ENCODE results near the gene C16orf95.

Gene C16orf95

DNA sequence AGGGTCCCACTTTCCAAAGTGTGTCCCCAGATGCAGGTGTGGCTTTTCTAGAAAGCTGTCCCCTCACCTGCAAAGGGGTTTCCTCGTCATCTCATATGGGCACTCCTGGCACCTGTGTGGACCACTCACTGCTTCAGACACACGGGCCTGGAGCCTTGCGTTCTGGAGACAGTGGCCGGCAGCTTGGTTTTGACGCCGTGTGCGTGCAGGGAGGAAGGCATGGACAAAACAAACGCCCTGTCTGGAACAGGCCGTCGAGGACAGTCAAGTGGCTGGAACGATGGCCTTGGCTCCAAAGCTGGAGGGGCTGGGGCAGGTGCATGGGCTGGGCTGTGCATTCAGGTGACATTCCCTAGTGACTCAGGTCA, 13.0 kb upstream of the C16orf95 start:
- Mint-ChIP-seq H3K36me3 (ENCODE audit: low read depth) (peaks cover 83% of the 10 kb centered on the region), H3K4me1 (ENCODE audit: low read depth) (peaks cover 5% of the 10 kb centered on the region), H3K27me3 (no peaks in the 10 kb centered on the region), H3K27ac (no peak overlapping the region), H3K9me3 (no peaks in the 10 kb centered on the region), H3K4me3 (no peak overlapping the region)
- no peak for DNase-seq

DNA sequence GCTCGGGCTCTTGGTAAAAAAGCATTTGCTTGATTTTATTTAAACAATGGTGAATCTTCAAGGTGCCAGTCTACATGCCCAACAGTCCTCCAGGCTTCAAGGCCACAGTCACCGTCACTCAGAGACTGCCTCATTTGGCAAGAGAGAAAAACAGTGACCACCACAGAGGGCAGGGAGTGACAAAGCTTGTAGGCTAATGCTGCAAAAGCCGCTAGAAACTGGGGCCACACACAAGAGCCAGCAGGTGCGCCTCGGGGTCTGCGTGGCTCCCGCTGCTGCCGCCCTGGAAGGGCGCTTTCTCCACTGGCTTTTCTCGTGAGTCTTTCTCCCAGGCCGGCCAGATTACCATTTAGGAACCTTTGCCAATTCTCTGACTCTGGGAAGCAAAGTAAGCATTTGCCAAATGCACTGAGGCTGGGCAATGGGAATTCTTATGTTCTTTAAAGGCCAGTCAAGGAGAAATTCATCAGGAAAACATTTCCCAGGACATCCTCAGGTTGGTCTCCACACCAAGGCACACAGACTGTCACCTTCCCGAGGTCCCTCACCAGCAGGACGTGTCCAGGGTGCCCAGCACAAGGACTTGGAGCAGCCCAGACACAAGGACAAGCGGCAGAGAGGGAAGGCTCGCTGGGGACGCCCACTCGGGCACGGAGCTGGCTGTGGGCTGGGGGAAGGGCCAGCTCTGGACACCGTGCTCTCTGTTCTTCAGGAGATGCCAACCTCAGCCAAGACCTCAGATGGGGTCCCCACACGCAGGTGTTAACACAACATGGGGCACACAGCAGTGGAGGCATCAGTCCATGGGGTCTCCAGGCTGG, 12.5 kb upstream of the C16orf95 start:
- peaks cover 78% of the 10 kb centered on the region for H3K36me3 Mint-ChIP-seq (ENCODE audit: low read depth)
- no peak overlapping the region for H3K4me3 Mint-ChIP-seq
- peaks cover 5% of the 10 kb centered on the region for H3K4me1 Mint-ChIP-seq (ENCODE audit: low read depth)
- no peaks in the 10 kb centered on the region for H3K9me3 Mint-ChIP-seq
- no peaks in the 10 kb centered on the region for H3K27me3 Mint-ChIP-seq
- no peak overlapping the region for H3K27ac Mint-ChIP-seq
- DNase-seq: no peak

DNA sequence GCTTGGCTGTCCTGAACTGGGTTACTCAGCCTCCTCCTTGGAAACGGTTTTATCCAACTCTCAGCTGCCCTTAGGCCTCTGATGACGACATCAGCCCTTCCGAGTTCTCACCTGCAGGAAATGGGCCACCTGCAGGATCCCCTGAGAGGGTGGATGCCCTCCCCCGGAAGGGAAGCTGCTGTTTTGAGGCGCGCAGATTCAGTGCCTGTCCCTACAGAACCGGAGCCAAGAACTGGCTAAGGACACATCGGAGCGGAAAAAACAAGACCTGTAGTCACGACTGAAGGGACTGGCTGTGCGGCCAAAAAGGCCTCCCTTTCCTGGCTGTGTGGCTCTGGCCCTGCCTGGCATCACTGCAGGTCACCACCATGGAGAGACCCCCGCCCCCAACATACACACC, 11.7 kb upstream of the C16orf95 start:
- H3K27me3 Mint-ChIP-seq: no peaks in the 10 kb centered on the region
- peaks cover 76% of the 10 kb centered on the region for H3K36me3 Mint-ChIP-seq (ENCODE audit: low read depth)
- H3K9me3 Mint-ChIP-seq: no peaks in the 10 kb centered on the region
- no peak overlapping the region for H3K4me3 Mint-ChIP-seq
- H3K4me1 Mint-ChIP-seq (ENCODE audit: low read depth): peaks cover 5% of the 10 kb centered on the region
- H3K27ac Mint-ChIP-seq: no peak overlapping the region
- DNase-seq: no peak

DNA sequence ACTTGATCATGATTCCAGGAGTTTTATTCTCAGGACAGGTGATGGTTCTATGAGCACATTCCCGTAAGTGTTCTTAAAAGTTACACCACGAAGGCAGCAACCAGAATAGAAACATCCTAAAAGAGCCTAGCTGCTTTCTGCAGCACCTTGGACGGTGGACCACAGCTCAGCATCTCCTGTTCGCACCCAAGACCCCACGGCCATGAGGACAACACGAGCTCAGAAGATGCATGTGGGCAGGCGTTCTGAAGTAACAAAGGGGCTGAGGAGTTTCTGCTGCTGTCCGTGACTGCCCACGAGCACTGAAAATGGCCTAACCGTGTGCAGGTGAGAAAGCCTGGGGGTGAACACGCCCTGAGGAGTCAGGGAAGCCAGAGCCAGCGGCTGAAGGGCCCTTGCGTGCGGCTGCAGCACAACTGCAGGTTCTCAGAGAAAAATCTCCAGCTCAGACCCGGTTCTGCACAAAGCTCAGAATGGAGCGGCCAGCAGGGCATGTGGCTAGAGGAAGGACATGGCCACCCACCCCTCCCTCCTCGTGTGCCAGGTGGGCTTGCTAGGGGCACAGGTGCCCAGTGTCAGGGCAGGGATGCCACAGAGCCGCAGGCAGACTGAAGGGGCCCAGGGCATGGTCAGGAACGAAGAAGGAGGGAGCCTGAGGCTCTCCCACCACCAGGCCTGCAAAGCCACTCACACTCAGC, 10.8 kb upstream of the C16orf95 start:
- DNase-seq: no peak
- no peak overlapping the region for H3K4me3 Mint-ChIP-seq
- H3K36me3 Mint-ChIP-seq (ENCODE audit: low read depth): peaks cover 69% of the 10 kb centered on the region
- H3K4me1 Mint-ChIP-seq (ENCODE audit: low read depth): peaks cover 5% of the 10 kb centered on the region
- H3K27ac Mint-ChIP-seq: peak overlapping the region; percentile 40
- H3K27me3 Mint-ChIP-seq: no peaks in the 10 kb centered on the region
- H3K9me3 Mint-ChIP-seq: no peaks in the 10 kb centered on the region

DNA sequence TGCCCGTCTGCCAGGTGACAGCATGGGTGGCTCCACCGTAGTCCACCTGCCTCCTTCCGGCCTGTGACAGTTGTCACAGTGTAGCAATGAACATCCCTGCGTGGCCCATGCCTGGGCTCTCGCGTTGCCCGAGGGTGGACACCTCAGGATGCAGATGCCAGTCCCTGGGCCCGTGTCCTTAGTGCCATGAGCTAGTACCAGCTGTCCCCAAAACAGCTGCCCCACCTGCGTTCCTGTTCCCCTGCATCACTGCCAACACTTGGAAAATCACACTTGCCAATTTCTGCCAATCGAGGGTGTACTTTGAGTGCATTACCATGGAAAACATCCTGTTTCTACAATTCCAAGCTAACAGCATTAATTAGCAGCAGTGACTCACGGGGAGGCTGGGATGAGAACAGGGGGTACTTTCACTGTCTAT, 9.0 kb upstream of the C16orf95 start:
- H3K27ac Mint-ChIP-seq: peak overlapping the region; percentile 53
- H3K4me1 Mint-ChIP-seq (ENCODE audit: low read depth): peaks cover 5% of the 10 kb centered on the region
- H3K4me3 Mint-ChIP-seq: no peak overlapping the region
- no peak for DNase-seq
- H3K9me3 Mint-ChIP-seq: no peaks in the 10 kb centered on the region
- H3K27me3 Mint-ChIP-seq: no peaks in the 10 kb centered on the region
- peaks cover 54% of the 10 kb centered on the region for H3K36me3 Mint-ChIP-seq (ENCODE audit: low read depth)

DNA sequence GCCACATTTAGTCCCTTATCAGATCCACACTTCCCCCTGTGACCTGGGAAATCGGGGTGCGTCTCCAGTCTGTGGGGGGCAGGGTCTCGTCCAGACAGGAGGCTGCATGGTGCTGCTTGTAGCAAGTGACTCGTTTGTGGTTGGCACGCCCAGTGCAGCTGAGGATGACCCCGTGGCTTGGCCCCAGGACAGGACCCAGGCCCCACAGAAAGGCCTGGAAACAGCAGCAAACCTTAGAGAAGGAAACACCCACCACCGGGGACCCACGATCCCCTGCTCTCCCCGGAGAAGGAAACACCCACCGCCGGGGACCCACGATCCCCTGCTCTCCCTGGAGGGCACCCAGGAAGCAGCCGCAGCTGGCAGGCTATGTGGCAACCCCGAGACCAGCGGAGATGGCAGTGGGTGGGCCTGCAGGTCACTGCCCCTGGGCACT, 8.2 kb upstream of the C16orf95 start:
- H3K27me3 Mint-ChIP-seq: no peaks in the 10 kb centered on the region
- no peaks in the 10 kb centered on the region for H3K9me3 Mint-ChIP-seq
- no peak overlapping the region for H3K27ac Mint-ChIP-seq
- DNase-seq: no peak
- peaks cover 47% of the 10 kb centered on the region for H3K36me3 Mint-ChIP-seq (ENCODE audit: low read depth)
- H3K4me3 Mint-ChIP-seq: no peak overlapping the region
- peaks cover 5% of the 10 kb centered on the region for H3K4me1 Mint-ChIP-seq (ENCODE audit: low read depth)

DNA sequence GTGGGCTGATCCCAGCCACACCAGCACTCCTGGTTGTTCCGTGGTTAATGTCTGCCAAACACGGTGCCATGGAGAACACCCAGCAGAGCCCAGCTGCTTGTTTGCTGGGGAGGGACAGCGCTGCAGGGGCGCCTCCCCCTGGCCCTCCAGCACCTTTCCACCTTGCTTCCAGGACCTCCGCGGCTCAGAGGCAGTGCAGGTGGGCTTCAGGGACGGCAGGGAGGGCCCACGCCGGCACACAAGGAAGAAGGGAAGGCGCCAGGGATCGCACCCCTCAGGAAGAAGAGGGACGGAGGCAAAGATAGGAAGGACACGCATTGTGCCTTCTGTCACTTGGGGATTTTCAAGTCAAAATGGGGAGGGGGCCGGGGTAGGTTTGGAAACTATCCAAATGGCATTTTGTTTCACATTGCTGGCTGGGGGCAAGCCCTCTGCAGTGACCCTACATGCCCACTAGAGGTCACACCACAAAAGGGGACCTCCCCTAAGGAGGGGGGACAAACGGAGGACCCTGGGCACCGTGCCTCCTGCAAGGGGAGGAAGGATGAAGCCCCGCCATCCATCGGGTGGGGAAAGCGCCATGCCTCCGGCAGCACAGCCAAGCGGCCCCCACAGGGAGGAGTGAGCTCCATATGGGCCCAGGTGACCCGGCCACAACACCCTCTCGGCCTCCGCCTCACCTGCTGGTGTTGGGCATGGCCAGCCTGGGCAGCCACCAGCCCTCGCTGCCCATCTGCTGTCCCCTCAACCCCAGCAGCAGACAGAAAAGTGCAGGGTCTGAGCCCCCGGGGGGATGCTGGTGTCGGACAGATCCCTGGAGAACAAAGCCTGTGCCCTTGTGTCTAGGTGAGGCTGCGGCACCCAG, 7.5 kb upstream of the C16orf95 start:
- Mint-ChIP-seq H3K9me3 (no peaks in the 10 kb centered on the region), H3K27ac (peak overlapping the region; percentile 44), H3K4me1 (ENCODE audit: low read depth) (peaks cover 5% of the 10 kb centered on the region), H3K4me3 (no peak overlapping the region), H3K36me3 (ENCODE audit: low read depth) (peaks cover 39% of the 10 kb centered on the region), H3K27me3 (no peaks in the 10 kb centered on the region)
- DNase-seq: peak; percentile 58

DNA sequence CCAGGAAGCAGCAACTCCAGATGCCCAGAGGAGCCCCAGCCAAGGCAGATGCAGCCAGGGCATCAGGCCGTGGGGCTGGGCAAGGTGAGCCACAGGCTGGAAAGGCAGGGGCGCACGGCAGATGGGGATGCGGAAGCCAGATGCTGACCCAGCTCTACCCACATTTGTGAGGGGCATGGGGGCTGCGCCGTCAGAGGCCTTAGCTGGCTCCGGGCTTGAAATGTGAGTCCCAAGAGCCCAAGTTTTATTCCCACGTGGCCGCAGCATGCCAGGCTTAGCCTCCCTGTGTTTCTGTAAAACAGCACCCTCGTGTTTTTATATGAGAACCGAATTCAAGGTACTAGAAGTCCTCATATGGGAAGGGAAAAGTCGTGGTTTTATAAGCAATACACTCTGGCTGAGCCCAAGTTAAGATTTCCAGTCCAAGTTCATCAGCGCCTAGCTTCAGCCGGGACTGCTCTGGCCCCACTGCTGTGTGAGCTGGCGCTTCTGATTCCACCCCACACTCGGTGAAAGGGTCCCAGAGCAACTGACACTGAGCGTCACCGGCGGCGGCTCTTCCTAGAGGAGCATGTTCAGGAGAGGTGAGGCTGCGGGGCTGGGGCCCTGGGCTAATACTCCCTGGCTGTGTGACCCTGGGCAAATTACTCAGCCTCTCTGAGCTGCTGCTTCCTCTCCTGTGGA, 6.7 kb upstream of the C16orf95 start:
- H3K36me3 Mint-ChIP-seq (ENCODE audit: low read depth): peaks cover 37% of the 10 kb centered on the region
- H3K27ac Mint-ChIP-seq: no peak overlapping the region
- peaks cover 8% of the 10 kb centered on the region for H3K4me1 Mint-ChIP-seq (ENCODE audit: low read depth)
- H3K27me3 Mint-ChIP-seq: no peaks in the 10 kb centered on the region
- no peaks in the 10 kb centered on the region for H3K9me3 Mint-ChIP-seq
- H3K4me3 Mint-ChIP-seq: no peak overlapping the region
- no peak for DNase-seq

DNA sequence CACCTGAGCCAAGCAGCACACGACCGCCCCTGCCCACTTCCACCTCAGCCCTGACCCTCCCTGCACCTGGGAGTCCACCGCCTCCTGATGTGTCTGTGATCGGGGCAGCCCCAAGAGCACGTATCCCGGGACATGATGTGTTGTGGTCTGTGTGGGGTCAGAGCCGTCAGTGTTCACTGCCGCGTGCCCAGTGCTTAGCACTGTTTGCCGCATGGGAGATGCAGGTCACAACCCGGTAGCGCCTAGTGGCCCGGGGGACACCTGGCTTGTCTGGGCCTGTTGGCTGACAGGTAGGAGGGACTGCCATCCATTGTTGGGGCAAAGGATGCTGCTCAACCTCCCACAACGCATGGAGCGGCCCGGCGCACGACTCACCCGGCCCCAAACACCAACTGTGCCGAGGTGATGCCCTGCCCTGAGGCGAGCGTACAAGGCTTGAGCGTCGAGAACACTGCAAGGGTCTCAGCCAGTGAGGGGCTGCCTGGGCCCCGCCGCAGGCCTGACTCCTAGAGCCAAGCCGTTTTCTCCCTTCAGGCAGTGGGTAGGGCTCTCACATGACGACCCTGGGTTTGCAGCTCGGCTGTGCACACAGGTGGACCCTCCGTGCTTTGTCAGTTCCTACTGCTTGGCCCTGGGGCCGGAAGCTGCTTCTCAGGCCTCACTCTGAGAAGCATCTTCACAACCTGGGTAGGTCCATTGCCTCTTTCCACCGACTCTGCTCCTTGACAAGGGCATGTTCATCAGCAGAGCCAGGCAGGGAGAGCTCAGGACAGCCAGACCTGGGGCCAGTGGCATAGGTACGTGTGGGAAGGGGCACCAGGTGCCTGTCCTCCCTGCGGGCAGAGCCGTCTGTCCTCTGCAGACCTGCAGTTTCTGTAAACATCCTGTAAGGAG, 5.9 kb upstream of the C16orf95 start:
- no peaks in the 10 kb centered on the region for H3K9me3 Mint-ChIP-seq
- peaks cover 15% of the 10 kb centered on the region for H3K4me1 Mint-ChIP-seq (ENCODE audit: low read depth)
- H3K27me3 Mint-ChIP-seq: no peaks in the 10 kb centered on the region
- no peak overlapping the region for H3K27ac Mint-ChIP-seq
- peaks cover 39% of the 10 kb centered on the region for H3K36me3 Mint-ChIP-seq (ENCODE audit: low read depth)
- DNase-seq: no peak
- H3K4me3 Mint-ChIP-seq: no peak overlapping the region

DNA sequence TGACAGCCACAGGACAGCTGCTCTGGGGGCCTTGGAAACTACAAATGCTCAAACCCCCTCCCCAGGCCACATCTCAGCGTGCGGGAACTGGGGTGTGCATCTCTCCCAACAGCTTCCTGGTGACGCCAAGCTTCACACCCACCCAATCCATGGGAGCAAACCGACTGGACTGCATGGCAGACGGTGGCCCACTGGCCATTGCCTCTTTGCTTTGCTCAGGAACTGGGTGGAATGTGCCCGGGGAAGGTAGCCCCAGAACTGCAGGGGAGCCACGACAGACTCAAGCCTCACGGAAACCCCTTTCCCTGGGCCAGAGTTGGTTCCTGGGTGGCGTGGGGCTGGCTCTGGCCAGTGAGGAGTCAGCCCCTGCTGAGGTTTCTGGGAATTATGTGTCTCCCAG, 5.2 kb upstream of the C16orf95 start:
- no peaks in the 10 kb centered on the region for H3K27me3 Mint-ChIP-seq
- H3K4me1 Mint-ChIP-seq (ENCODE audit: low read depth): peaks cover 15% of the 10 kb centered on the region
- H3K4me3 Mint-ChIP-seq: no peak overlapping the region
- peaks cover 39% of the 10 kb centered on the region for H3K36me3 Mint-ChIP-seq (ENCODE audit: low read depth)
- no peak for DNase-seq
- no peaks in the 10 kb centered on the region for H3K9me3 Mint-ChIP-seq
- H3K27ac Mint-ChIP-seq: no peak overlapping the region

DNA sequence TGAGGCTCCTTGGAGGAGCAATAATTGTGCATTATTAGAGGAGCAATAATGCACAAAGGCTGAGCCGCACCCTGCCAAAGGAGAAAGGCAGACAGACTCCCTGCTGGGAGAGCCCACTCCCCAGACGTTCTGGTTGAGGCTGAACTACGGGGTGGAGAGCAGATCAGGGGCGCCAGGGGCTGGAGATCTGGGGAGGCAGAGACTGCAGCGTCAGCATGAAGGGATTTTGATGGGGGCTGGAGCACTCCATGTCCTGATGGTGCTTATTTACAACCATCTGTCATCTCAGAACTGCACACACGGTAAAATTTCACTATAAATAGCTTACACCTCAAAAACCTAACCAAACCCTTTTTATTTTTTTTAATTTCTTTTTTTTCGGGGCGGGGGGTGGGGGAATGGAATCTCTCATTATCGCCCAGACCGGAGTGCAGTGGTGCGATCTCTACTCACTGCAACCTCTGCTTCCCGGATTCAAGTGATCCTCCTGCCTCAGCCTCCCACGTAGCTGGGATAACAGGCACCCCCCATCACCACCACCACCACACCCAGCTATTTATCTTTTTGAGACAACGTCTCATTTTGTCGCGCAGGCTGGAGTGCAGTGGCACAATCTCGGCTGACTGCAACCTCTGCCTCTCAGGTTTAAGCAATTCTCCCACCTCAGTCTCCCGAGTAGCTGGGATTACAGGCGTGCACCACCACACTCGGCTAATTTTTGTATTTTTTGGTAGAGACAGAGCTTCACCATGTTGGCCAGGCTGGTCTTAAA, 4.3 kb upstream of the C16orf95 start:
- no peak for DNase-seq
- Mint-ChIP-seq H3K27ac (peak overlapping the region; percentile 29), H3K36me3 (ENCODE audit: low read depth) (peaks cover 40% of the 10 kb centered on the region), H3K27me3 (no peaks in the 10 kb centered on the region), H3K4me1 (ENCODE audit: low read depth) (peaks cover 20% of the 10 kb centered on the region), H3K4me3 (no peak overlapping the region), H3K9me3 (no peaks in the 10 kb centered on the region)

DNA sequence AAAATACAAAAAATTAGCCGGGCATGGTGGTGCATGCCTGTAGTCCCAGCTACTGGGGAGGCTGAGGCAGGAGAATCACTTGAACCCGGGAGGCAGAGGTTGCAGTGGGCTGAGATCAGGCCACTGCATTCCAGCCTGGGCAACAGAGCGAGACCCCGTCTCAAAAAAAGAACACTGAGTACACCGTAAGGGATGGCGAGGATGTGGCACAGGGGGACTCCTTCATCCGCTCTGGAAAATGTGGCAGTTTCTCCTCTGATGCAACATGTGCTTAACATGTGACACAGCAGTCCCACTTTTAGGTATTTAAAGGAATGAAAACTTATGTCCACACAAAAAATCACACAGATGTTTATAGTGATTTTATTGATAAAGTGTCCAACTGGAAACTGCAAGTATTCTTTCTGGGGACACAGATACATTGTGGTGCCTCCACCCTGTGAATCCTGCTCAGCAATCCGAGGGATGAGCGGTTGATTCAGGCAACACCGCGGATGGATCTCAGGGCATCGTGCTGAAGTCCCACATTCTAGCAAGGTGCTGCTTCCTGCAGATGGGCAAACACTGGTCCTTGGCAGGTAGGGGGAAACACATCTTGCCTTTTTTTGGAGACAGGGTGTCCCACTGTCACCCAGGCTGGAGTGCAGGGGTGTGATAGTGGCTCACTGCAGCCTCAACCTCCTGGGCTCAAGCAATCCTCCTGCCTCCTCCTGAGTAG, 3.5 kb upstream of the C16orf95 start:
- peaks cover 22% of the 10 kb centered on the region for H3K4me1 Mint-ChIP-seq (ENCODE audit: low read depth)
- peak overlapping the region; percentile 33 for H3K27ac Mint-ChIP-seq

More for the DNA sequence above, 3.5 kb upstream of the C16orf95 start:
- peaks cover 35% of the 10 kb centered on the region for H3K36me3 Mint-ChIP-seq (ENCODE audit: low read depth)
- no peak overlapping the region for H3K4me3 Mint-ChIP-seq
- DNase-seq: no peak
- no peaks in the 10 kb centered on the region for H3K9me3 Mint-ChIP-seq
- H3K27me3 Mint-ChIP-seq: no peaks in the 10 kb centered on the region

All from activated T-cell treated with anti-CD3 and anti-CD28 coated beads, Interleukin-2, amount 50 U/mL, for 24 hours (primary cell).